Stomach (tissue), 4 donors: ENCODE data around the gene WBP2.
"Not testable (repeated sequence)": the region's sequence is repeated elsewhere in the genome, so short reads cannot be mapped to it uniquely, and the experiment has no call there.

Experiments used
- CTCF ChIP-seq, 7 experiments: fragments of 450-650 bp in 4 of 7; fragments of 200-600 bp in 3 of 7; sonication (generic) in 3 of 7; IDR thresholded peaks; one replicate each; pipeline ENCODE4 v1.5.1; 2016 to 2019; ENCODE audit warnings: antibody characterized with exemption in 7 of 7, control low read depth in 2 of 7, mild to moderate bottlenecking in 1 of 7
- POLR2A ChIP-seq, 4 donors: fragments of 450-650 bp; IDR thresholded peaks; one replicate each; pipeline ENCODE4 v1.6.1; 2016; ENCODE audit warnings: antibody characterized with exemption in 4 of 4, control low read depth in 2 of 4, mild to moderate bottlenecking in 1 of 4, moderate library complexity in 1 of 4
- POLR2AphosphoS5 ChIP-seq, 3 donors: sonication (generic); formaldehyde crosslinking; IDR thresholded peaks; one replicate each; pipeline ENCODE4 v1.6.1; 2016; ENCODE audit warnings: antibody characterized with exemption in 3 of 3

- not testable (repeated sequence) for TF ChIP-seq CTCF, POLR2A, POLR2AphosphoS5 (IDR thresholded peaks at IDR 0.05)
Measured at GRCh38 chr17:75851693-75851991, 3.5 kb downstream of the WBP2 start.
